ENCODE measurements around the gene GNAT3. TPM values are rescaled to one million over a fixed set of nuclear protein-coding genes. Genes with fewer than 3 reads are reported as not detected.

The GNAT3 gene
- total RNA-seq, 1 experiment from 2014 or later, result not detected

GRCh38 chr7:80491462-80491861, 20.4 kb downstream of the GNAT3 start:
- no TSS peak for BruUV-seq (replicated peaks)
- no peaks in the 10 kb centered on the region for H3K9me3 Mint-ChIP-seq (ENCODE audit: low read depth, unreplicated experiment)
- no peak overlapping the region for H3K4me3 Mint-ChIP-seq (ENCODE audit: low read depth, unreplicated experiment)
- H3K36me3 Mint-ChIP-seq (ENCODE audit: insufficient read depth, unreplicated experiment), result no peaks in the 10 kb centered on the region
- CTCF ChIA-PET, result no interaction called here
- no peaks in the 10 kb centered on the region for H3K27me3 Mint-ChIP-seq (ENCODE audit: unreplicated experiment)
- DNase-seq, result no peak
- no peak overlapping the region for H3K27ac Mint-ChIP-seq (ENCODE audit: unreplicated experiment)
- peaks cover 8% of the 10 kb centered on the region for H3K4me1 Mint-ChIP-seq (ENCODE audit: low read depth, unreplicated experiment)
- TF ChIP-seq CTCF (IDR thresholded peaks at IDR 0.05; ENCODE audit: unreplicated experiment), result no peak
- intact Hi-C loops (cut with micrococcal nuclease; ENCODE audit: unreplicated experiment), result no loop called here

GRCh38 chr7:80488851-80489370, 23.0 kb downstream of the GNAT3 start:
- no TSS peak for BruUV-seq (replicated peaks)
- DNase-seq, result no peak
- intact Hi-C loops (cut with micrococcal nuclease; ENCODE audit: unreplicated experiment), result no loop called here
- Mint-ChIP-seq H3K4me1 (ENCODE audit: low read depth, unreplicated experiment) (peaks cover 8% of the 10 kb centered on the region), H3K9me3 (ENCODE audit: low read depth, unreplicated experiment) (no peaks in the 10 kb centered on the region), H3K36me3 (ENCODE audit: insufficient read depth, unreplicated experiment) (no peaks in the 10 kb centered on the region), H3K27ac (ENCODE audit: unreplicated experiment) (no peak overlapping the region), H3K27me3 (ENCODE audit: unreplicated experiment) (no peaks in the 10 kb centered on the region), H3K4me3 (ENCODE audit: low read depth, unreplicated experiment) (no peak overlapping the region)
- no peak for TF ChIP-seq CTCF (IDR thresholded peaks at IDR 0.05; ENCODE audit: unreplicated experiment)
- CTCF ChIA-PET, result interaction anchor here (0.6 kb wide), 1 partner anchor 60 kb away, joined by 3 read pairs; no protein-coding TSS in a partner anchor

DNA sequence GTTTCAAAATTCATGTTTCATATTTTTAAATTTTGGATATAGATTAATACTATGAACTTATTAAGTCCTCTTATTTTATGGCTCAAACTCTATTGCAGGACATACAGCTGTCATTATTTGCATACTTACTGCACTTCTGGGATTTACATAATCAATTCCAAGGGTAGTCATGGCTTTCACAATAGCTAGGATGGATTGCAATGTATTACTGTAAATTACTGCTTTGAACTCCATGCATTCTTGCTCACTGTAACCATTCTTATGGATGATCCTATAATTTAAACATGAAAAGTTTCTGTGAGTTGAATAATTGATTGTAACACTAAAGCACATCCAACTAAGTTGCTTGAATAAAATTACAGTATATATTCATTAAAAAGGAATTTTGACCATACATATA, 23.5 kb downstream of the GNAT3 start:
- CTCF ChIA-PET, result no interaction called here
- Mint-ChIP-seq H3K9me3 (ENCODE audit: low read depth, unreplicated experiment) (no peaks in the 10 kb centered on the region), H3K36me3 (ENCODE audit: insufficient read depth, unreplicated experiment) (no peaks in the 10 kb centered on the region), H3K27ac (ENCODE audit: unreplicated experiment) (no peak overlapping the region), H3K4me3 (ENCODE audit: low read depth, unreplicated experiment) (no peak overlapping the region), H3K4me1 (ENCODE audit: low read depth, unreplicated experiment) (peaks cover 8% of the 10 kb centered on the region), H3K27me3 (ENCODE audit: unreplicated experiment) (no peaks in the 10 kb centered on the region)
- BruUV-seq (replicated peaks), result no TSS peak
- no peak for DNase-seq
- no peak for TF ChIP-seq CTCF (IDR thresholded peaks at IDR 0.05; ENCODE audit: unreplicated experiment)
- intact Hi-C loops (cut with micrococcal nuclease; ENCODE audit: unreplicated experiment), result no loop called here

DNA sequence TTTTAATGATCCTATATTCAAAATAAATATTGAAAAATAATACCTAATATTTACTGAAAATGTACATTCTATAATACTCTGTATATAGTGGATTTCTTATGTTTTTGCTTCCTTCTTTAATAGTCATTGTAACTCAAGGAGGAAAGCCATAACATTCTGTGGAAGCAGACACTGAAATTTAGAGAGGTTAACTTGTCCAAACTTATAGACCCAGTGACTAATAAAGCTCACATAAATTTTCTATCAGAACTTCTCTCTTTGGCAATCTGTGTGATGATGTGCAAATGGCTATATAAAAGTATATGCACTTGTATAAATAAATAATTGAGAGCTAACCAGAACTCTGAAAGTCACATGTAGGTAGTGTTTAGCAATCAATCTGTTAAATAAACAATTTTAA, 26.1 kb downstream of the GNAT3 start:
- Mint-ChIP-seq H3K36me3 (ENCODE audit: insufficient read depth, unreplicated experiment) (no peaks in the 10 kb centered on the region), H3K4me3 (ENCODE audit: low read depth, unreplicated experiment) (no peak overlapping the region), H3K27me3 (ENCODE audit: unreplicated experiment) (no peaks in the 10 kb centered on the region), H3K27ac (ENCODE audit: unreplicated experiment) (no peak overlapping the region), H3K9me3 (ENCODE audit: low read depth, unreplicated experiment) (no peaks in the 10 kb centered on the region), H3K4me1 (ENCODE audit: low read depth, unreplicated experiment) (peaks cover 8% of the 10 kb centered on the region)
- no peak for DNase-seq
- no peak for TF ChIP-seq CTCF (IDR thresholded peaks at IDR 0.05; ENCODE audit: unreplicated experiment)
- no TSS peak for BruUV-seq (replicated peaks)
- intact Hi-C loops (cut with micrococcal nuclease; ENCODE audit: unreplicated experiment), result no loop called here
- CTCF ChIA-PET, result interaction anchor here (0.6 kb wide), 1 partner anchor 182 kb away, joined by 4 read pairs; no protein-coding TSS in a partner anchor
